CD4-positive, CD25-positive, alpha-beta regulatory T cell (primary cell): ENCODE measurements around the gene GFRA1. TPM values are rescaled to one million over a fixed set of nuclear protein-coding genes. Genes with fewer than 3 reads are reported as not detected.

Experiments used
- ATAC-seq, 2 donors: fragments of 150-1000 bp; cut with Tn5 transposase; one replicate each; pipeline ENCODE4 v1.10.0; 2021; ENCODE audit warnings: low read depth in 2 of 2, moderate number of reproducible peaks in 2 of 2, moderate library complexity in 1 of 2
- DNase-seq, 3 donors: peaks; one replicate each; pipeline versions ENCODE4 v3.0.0 to v3.0.0-alpha.2; 2012 to 2022; ENCODE audit warnings: mixed read lengths in 1 of 3
- H3K27ac ChIP-seq: one replicate; pipeline ENCODE4 v1.7.0; 2013; ENCODE audit warnings: mild to moderate bottlenecking, low read length; ENCODE audit not compliant: insufficient read depth, poor library complexity, severe bottlenecking
- H3K27me3 ChIP-seq: one replicate; pipeline ENCODE4 v1.7.0; 2013; ENCODE audit warnings: low read length; ENCODE audit not compliant: control insufficient read depth, insufficient read depth
- H3K36me3 ChIP-seq: one replicate; pipeline ENCODE4 v1.7.0; 2013; ENCODE audit warnings: mild to moderate bottlenecking, low read length, moderate library complexity; ENCODE audit not compliant: control insufficient read depth, insufficient read depth
- H3K4me1 ChIP-seq: 2 replicates; pipeline ENCODE4 v1.7.0; 2013; ENCODE audit warnings: mild to moderate bottlenecking, low read length; ENCODE audit not compliant: insufficient read depth, control insufficient read depth, poor library complexity, severe bottlenecking
- H3K4me3 ChIP-seq: one replicate; pipeline ENCODE4 v1.7.0; 2013; ENCODE audit warnings: low read depth, mild to moderate bottlenecking, low read length, moderate library complexity
- H3K9me3 ChIP-seq, 2 experiments: 1 replicate in 1 of 2; 2 replicates in 1 of 2; pipeline ENCODE4 v1.7.0; 2013; ENCODE audit warnings: low read length in 2 of 2, mild to moderate bottlenecking in 1 of 2, moderate library complexity in 1 of 2; ENCODE audit not compliant: control insufficient read depth in 2 of 2
- H3K27ac Mint-ChIP-seq, 3 donors: one replicate each; pipeline ENCODE4 v1.8.0; 2020 to 2022; ENCODE audit warnings: mild to moderate bottlenecking in 3 of 3, mixed read lengths in 3 of 3, moderate library complexity in 2 of 3
- H3K27me3 Mint-ChIP-seq: one replicate; pipeline ENCODE4 v1.8.0; 2022; ENCODE audit warnings: mild to moderate bottlenecking, mixed read lengths
- H3K36me3 Mint-ChIP-seq: one replicate; pipeline ENCODE4 v1.8.0; 2020; ENCODE audit warnings: mixed read lengths
- H3K4me1 Mint-ChIP-seq, 4 donors: one replicate each; pipeline ENCODE4 v1.8.0; 2020 to 2022; ENCODE audit warnings: mixed read lengths in 4 of 4, mild to moderate bottlenecking in 1 of 4
- H3K4me3 Mint-ChIP-seq, 4 donors: one replicate each; pipeline ENCODE4 v1.8.0; 2020 to 2022; ENCODE audit warnings: mild to moderate bottlenecking in 4 of 4, mixed read lengths in 4 of 4, moderate library complexity in 3 of 4
- H3K9me3 Mint-ChIP-seq, 7 donors: one replicate each; pipeline ENCODE4 v1.8.0; 2020 to 2022; ENCODE audit warnings: mixed read lengths in 7 of 7, mild to moderate bottlenecking in 3 of 7, moderate library complexity in 2 of 7
- polyA plus RNA-seq, 4 donors: library from polyadenylated mRNA; unstranded; fragments of 300-500 nt; fragmentation: Illumina TruSeq; gene quantifications; one replicate each; pipeline ENCODE4 v1.2.3, GENCODE V29; 2021
- total RNA-seq: library from RNA; stranded (reverse); gene quantifications from one replicate; pipeline ENCODE4 v1.2.3, GENCODE V29; 2022

Gene GFRA1
- total and polyA plus RNA-seq, 5 donors from 2014 or later: not detected

- Mint-ChIP-seq H3K27ac (no peak overlapping the region), H3K27me3 (peaks cover 7% of the 10 kb centered on the region), H3K4me3 (no peak overlapping the region), H3K36me3 (no peaks in the 10 kb centered on the region), H3K4me1 (no peaks in the 10 kb centered on the region), H3K9me3 (no peaks in the 10 kb centered on the region)
- no peak for ATAC-seq
- no peak for DNase-seq
- Histone ChIP-seq H3K4me1 (no peaks in the 10 kb centered on the region), H3K27ac (no peak overlapping the region), H3K9me3 (no peaks in the 10 kb centered on the region), H3K4me3 (no peak overlapping the region), H3K27me3 (no peaks in the 10 kb centered on the region), H3K36me3 (no peaks in the 10 kb centered on the region)
Measured at GRCh38 chr10:116071453-116072148, 201.4 kb downstream of the GFRA1 start.

- no peak overlapping the region for H3K4me3 Mint-ChIP-seq
- H3K36me3 Mint-ChIP-seq: no peaks in the 10 kb centered on the region
- no peak overlapping the region for H3K27ac Mint-ChIP-seq
- no peak for ATAC-seq
- H3K9me3 ChIP-seq: no peaks in the 10 kb centered on the region
- H3K27me3 Mint-ChIP-seq: peaks cover 8% of the 10 kb centered on the region
- no peaks in the 10 kb centered on the region for H3K9me3 Mint-ChIP-seq
- no peak for DNase-seq
- no peak overlapping the region for H3K4me3 ChIP-seq
- H3K36me3 ChIP-seq: no peaks in the 10 kb centered on the region
- no peaks in the 10 kb centered on the region for H3K27me3 ChIP-seq
- H3K27ac ChIP-seq: no peak overlapping the region
- no peaks in the 10 kb centered on the region for H3K4me1 Mint-ChIP-seq
- H3K4me1 ChIP-seq: no peaks in the 10 kb centered on the region
Measured at GRCh38 chr10:116070743-116071320, 202.2 kb downstream of the GFRA1 start.

- Histone ChIP-seq H3K4me1 (no peaks in the 10 kb centered on the region), H3K36me3 (no peaks in the 10 kb centered on the region), H3K9me3 (no peaks in the 10 kb centered on the region), H3K27ac (no peak overlapping the region), H3K4me3 (no peak overlapping the region), H3K27me3 (no peaks in the 10 kb centered on the region)
- no peaks in the 10 kb centered on the region for H3K9me3 Mint-ChIP-seq
- ATAC-seq (no peak), DNase-seq (no peak)
- H3K4me1 Mint-ChIP-seq: no peaks in the 10 kb centered on the region
- H3K27me3 Mint-ChIP-seq: peaks cover 8% of the 10 kb centered on the region
- H3K4me3 Mint-ChIP-seq: no peak overlapping the region
- H3K36me3 Mint-ChIP-seq: no peaks in the 10 kb centered on the region
- H3K27ac Mint-ChIP-seq: no peak overlapping the region
Measured at GRCh38 chr10:116069856-116070255, 203.2 kb downstream of the GFRA1 start.

GRCh38 chr10:116067825-116068224 is 205.2 kb downstream of the GFRA1 start:
- H3K4me3 ChIP-seq: no peak overlapping the region
- no peak for ATAC-seq
- H3K4me1 ChIP-seq: no peaks in the 10 kb centered on the region
- no peaks in the 10 kb centered on the region for H3K9me3 ChIP-seq
- H3K27me3 ChIP-seq: no peaks in the 10 kb centered on the region
- Mint-ChIP-seq H3K4me3 (no peak overlapping the region), H3K27ac (no peak overlapping the region), H3K27me3 (peaks cover 8% of the 10 kb centered on the region), H3K4me1 (no peaks in the 10 kb centered on the region), H3K9me3 (peaks cover 0 to 2% (median 0%) of the 10 kb centered on the region in 7 donors), H3K36me3 (no peaks in the 10 kb centered on the region)
- H3K27ac ChIP-seq: no peak overlapping the region
- no peaks in the 10 kb centered on the region for H3K36me3 ChIP-seq
- DNase-seq: no peak

GRCh38 chr10:116063107-116063506 is 209.9 kb downstream of the GFRA1 start:
- Mint-ChIP-seq H3K4me1 (no peaks in the 10 kb centered on the region), H3K9me3 (peaks cover 0 to 3% (median 0%) of the 10 kb centered on the region in 7 donors), H3K27ac (no peak overlapping the region), H3K36me3 (no peaks in the 10 kb centered on the region), H3K4me3 (no peak overlapping the region), H3K27me3 (peaks cover 8% of the 10 kb centered on the region)
- no peak overlapping the region for H3K27ac ChIP-seq
- ATAC-seq (no peak), DNase-seq (no peak)
- H3K36me3 ChIP-seq: no peaks in the 10 kb centered on the region
- no peaks in the 10 kb centered on the region for H3K4me1 ChIP-seq
- H3K9me3 ChIP-seq: no peaks in the 10 kb centered on the region
- no peaks in the 10 kb centered on the region for H3K27me3 ChIP-seq
- H3K4me3 ChIP-seq: no peak overlapping the region

- Histone ChIP-seq H3K36me3 (no peaks in the 10 kb centered on the region), H3K27ac (no peak overlapping the region), H3K4me3 (no peak overlapping the region), H3K9me3 (no peaks in the 10 kb centered on the region), H3K4me1 (no peaks in the 10 kb centered on the region), H3K27me3 (no peaks in the 10 kb centered on the region)
- ATAC-seq (no peak), DNase-seq (no peak)
- Mint-ChIP-seq H3K36me3 (no peaks in the 10 kb centered on the region), H3K4me1 (no peaks in the 10 kb centered on the region), H3K9me3 (peaks cover 0 to 3% (median 0%) of the 10 kb centered on the region in 7 donors), H3K4me3 (no peak overlapping the region), H3K27me3 (no peaks in the 10 kb centered on the region), H3K27ac (no peak overlapping the region)
Measured at GRCh38 chr10:116060864-116061263, 212.1 kb downstream of the GFRA1 start.

GRCh38 chr10:116059320-116059719 is 213.7 kb downstream of the GFRA1 start:
- DNase-seq: no peak
- Mint-ChIP-seq H3K4me1 (no peaks in the 10 kb centered on the region), H3K27me3 (no peaks in the 10 kb centered on the region), H3K9me3 (peaks cover 0 to 4% (median 0%) of the 10 kb centered on the region in 7 donors), H3K36me3 (no peaks in the 10 kb centered on the region), H3K27ac (no peak overlapping the region), H3K4me3 (no peak overlapping the region)
- ATAC-seq: no peak
- Histone ChIP-seq H3K9me3 (no peaks in the 10 kb centered on the region), H3K36me3 (no peaks in the 10 kb centered on the region), H3K4me1 (no peaks in the 10 kb centered on the region), H3K27ac (no peak overlapping the region), H3K4me3 (no peak overlapping the region), H3K27me3 (no peaks in the 10 kb centered on the region)
